ENCODE data around the gene LRG1.

- TF ChIP-seq GATA2 (IDR thresholded peaks at IDR 0.05; ENCODE audit: low read depth, low read length) (no peak), GATA3 (IDR thresholded peaks at IDR 0.05; ENCODE audit: low read depth, low read length) (no peak)
Measured at GRCh38 chr19:4500841-4501591, 38.8 kb downstream of the LRG1 start.

Measured in SH-SY5Y (cell line).